Measurements from ENCODE around the gene ANHX. TPM values are rescaled to one million over a fixed set of nuclear protein-coding genes. Genes with fewer than 3 reads are reported as not detected.
A peak's percentile ranks its signal among the peaks of the same experiment; 100 is the strongest.

The ANHX gene
- total and polyA plus RNA-seq, 2 of the 13 experiments (the other 11 are each of a cell fraction or from before 2014, with no cell fraction given) = not detected

DNA sequence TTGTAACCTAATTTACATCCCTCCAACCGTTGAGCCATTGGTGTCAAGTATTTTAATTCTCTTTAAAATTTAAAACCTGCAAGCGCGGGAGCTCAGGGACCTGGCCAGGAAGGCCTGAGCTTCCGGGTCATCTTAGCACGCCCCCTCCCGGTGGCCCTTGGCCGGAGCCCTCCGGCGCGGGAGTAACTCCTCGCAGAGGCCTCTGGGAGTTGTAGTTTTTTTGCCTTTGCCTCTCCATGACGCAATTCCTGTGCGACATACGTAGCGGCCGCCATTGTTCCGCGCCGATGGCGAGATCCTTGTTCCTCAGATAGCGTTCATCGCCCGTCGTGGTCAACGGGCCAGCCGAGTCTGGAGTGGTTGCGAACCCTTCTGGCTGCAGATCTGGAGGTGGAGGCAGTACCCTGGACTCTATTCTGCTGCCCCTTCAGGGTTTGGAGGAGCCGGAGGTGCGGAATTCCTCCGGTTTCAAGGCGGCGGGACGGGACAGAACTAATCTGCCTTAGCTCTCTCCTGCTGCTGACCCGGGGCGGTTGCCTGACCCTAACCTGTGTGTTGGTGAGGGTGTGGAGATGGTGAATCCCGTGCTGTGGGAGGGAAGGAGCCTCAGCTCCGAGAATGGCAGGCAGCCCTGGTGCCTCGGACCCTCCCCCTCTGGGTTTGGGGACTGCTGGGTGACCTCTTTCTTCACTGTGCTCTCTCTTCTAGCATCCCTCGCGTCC is 54.3 kb downstream of the ANHX start, which contains the start of gene ZNF268 (continued):
- TF ChIP-seq, protein P1, sequence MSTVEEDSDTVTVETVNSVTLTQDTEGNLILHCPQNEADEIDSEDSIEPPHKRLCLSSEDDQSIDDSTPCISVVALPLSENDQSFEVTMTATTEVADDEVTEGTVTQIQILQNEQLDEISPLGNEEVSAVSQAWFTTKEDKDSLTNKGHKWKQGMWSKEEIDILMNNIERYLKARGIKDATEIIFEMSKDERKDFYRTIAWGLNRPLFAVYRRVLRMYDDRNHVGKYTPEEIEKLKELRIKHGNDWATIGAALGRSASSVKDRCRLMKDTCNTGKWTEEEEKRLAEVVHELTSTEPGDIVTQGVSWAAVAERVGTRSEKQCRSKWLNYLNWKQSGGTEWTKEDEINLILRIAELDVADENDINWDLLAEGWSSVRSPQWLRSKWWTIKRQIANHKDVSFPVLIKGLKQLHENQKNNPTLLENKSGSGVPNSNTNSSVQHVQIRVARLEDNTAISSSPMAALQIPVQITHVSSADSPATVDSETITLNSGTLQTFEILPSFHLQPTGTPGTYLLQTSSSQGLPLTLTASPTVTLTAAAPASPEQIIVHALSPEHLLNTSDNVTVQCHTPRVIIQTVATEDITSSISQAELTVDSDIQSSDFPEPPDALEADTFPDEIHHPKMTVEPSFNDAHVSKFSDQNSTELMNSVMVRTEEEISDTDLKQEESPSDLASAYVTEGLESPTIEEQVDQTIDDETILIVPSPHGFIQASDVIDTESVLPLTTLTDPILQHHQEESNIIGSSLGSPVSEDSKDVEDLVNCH (CRISPR knock-in tag; IDR thresholded peaks at IDR 0.05) = no peak
- TF ChIP-seq ZFX (CRISPR knock-in tag; IDR thresholded peaks at IDR 0.05; ENCODE audit: low read depth) = peak; percentile 80
- no peak for TF ChIP-seq CAMTA2 (CRISPR knock-in tag; IDR thresholded peaks at IDR 0.05; ENCODE audit: borderline replicate concordance)
- TF ChIP-seq ZNF746 (CRISPR knock-in tag; IDR thresholded peaks at IDR 0.05) = no peak
- no peak for TF ChIP-seq PTBP1 (IDR thresholded peaks at IDR 0.05; ENCODE audit: low read depth, low read length, poor library complexity, severe bottlenecking)
- peak; percentile 35; the same call in 1 of the 2 replicates for TF ChIP-seq RELA (CRISPR knock-in tag; IDR thresholded peaks at IDR 0.05)
- TF ChIP-seq ZFP36L1 (CRISPR knock-in tag; IDR thresholded peaks at IDR 0.05) = no peak
- no peak for TF ChIP-seq U2AF2 (IDR thresholded peaks at IDR 0.05; ENCODE audit: low read depth, low read length)
- no peak for TF ChIP-seq ZKSCAN8 (CRISPR knock-in tag; IDR thresholded peaks at IDR 0.05; ENCODE audit: borderline replicate concordance)
- peak; percentile 61; the same call in 1 of the 2 replicates for TF ChIP-seq ATF7 (IDR thresholded peaks at IDR 0.05)
- TF ChIP-seq ATF7 (CRISPR knock-in tag; IDR thresholded peaks at IDR 0.05) = no peak; the same call in 1 of the 2 replicates
- peak; percentile 59; the same call in 1 of the 2 replicates for TF ChIP-seq ELF4 (CRISPR knock-in tag; IDR thresholded peaks at IDR 0.05; ENCODE audit: borderline replicate concordance)
- peak; percentile 66; the same call in 1 of the 2 replicates for TF ChIP-seq ZNF350 (CRISPR knock-in tag; IDR thresholded peaks at IDR 0.05; ENCODE audit: borderline replicate concordance, low read depth)
- TF ChIP-seq, protein P2, sequence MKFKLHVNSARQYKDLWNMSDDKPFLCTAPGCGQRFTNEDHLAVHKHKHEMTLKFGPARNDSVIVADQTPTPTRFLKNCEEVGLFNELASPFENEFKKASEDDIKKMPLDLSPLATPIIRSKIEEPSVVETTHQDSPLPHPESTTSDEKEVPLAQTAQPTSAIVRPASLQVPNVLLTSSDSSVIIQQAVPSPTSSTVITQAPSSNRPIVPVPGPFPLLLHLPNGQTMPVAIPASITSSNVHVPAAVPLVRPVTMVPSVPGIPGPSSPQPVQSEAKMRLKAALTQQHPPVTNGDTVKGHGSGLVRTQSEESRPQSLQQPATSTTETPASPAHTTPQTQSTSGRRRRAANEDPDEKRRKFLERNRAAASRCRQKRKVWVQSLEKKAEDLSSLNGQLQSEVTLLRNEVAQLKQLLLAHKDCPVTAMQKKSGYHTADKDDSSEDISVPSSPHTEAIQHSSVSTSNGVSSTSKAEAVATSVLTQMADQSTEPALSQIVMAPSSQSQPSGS (CRISPR knock-in tag; IDR thresholded peaks at IDR 0.05) = peak; percentile 80; the same call in 1 of the 2 replicates
- TF ChIP-seq, protein P3, sequence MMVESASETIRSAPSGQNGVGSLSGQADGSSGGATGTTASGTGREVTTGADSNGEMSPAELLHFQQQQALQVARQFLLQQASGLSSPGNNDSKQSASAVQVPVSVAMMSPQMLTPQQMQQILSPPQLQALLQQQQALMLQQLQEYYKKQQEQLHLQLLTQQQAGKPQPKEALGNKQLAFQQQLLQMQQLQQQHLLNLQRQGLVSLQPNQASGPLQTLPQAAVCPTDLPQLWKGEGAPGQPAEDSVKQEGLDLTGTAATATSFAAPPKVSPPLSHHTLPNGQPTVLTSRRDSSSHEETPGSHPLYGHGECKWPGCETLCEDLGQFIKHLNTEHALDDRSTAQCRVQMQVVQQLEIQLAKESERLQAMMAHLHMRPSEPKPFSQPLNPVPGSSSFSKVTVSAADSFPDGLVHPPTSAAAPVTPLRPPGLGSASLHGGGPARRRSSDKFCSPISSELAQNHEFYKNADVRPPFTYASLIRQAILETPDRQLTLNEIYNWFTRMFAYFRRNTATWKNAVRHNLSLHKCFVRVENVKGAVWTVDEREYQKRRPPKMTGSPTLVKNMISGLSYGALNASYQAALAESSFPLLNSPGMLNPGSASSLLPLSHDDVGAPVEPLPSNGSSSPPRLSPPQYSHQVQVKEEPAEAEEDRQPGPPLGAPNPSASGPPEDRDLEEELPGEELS (CRISPR knock-in tag; IDR thresholded peaks at IDR 0.05) = peak; percentile 20; the same call in 1 of the 2 replicates
- peak; percentile 92 for TF ChIP-seq TFDP1 (CRISPR knock-in tag; IDR thresholded peaks at IDR 0.05; ENCODE audit: borderline replicate concordance)
